ENCODE measurements around the gene GATB. TPM values are rescaled to one million over a fixed set of nuclear protein-coding genes. Genes with fewer than 3 reads are reported as not detected.

Gene GATB
- total RNA-seq, 1 donor from 2014 or later = 22.2 TPM

DNA sequence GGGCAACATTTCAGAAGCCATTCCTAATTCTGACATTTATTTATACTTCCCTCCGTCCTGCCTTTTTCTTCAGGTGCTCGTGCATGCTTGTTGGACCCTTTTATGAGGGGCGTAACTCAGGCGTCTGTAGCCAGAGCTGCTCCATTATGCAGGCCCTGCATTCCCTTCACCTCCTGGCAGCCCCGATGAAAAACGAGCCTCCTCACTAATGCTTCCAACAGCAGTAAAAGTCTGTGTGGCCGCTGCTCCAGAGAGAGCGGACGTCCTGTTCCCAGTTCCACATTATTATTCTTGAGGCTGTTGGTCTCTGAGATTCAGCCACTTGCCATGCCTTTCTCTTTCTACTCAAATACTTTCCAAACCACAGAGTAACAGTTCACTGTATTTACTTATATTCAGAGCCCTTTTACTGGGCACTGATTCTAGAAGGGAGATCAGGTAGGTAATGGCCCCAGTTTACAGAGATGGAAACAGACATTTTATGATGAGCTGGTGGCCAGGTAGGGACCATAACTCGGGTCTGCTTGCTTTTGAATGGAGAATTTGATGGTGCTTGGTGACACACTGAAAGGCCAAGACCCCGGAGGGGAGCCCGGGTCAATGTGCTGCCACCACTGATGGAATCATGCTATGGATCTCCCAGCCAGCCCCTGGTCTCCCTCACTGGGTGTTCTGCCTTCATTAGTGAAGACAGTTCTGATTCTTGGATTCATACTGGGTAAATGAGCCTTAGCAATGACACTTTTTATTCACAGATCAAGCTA lies 101.0 kb downstream of the GATB start:
- no peak for DNase-seq (ENCODE audit: extremely low read depth, low read depth, low spot score)

GRCh38 chr4:151658959-151659600 lies 101.7 kb downstream of the GATB start:
- peak; percentile 44 for DNase-seq (ENCODE audit: extremely low read depth, low read depth, low spot score)

- DNase-seq (ENCODE audit: extremely low read depth, low read depth, low spot score) = no peak
These were observed 102.9 kb downstream of the GATB start for GRCh38 chr4:151657896-151658295.

DNA sequence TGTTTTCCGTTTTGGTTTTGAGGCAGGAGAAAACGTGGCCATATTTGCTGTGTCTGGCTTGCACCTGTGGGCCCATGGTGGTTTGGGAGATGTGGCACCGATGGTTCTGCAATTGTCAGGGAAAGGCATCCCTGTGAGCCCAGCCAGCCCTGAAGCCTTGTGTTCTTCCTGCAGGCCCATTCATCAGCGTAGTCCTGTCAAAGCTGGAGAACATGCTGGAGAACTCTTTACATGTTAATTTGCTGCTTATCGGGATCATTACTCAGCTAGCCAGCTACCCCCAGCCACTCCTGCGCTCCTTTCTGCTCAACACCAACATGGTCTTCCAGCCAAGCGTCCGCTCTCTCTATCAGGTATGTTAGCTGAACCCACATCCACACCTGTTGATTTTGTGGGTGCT lies 104.7 kb downstream of the GATB start:
- DNase-seq (ENCODE audit: extremely low read depth, low read depth, low spot score) = no peak

DNA sequence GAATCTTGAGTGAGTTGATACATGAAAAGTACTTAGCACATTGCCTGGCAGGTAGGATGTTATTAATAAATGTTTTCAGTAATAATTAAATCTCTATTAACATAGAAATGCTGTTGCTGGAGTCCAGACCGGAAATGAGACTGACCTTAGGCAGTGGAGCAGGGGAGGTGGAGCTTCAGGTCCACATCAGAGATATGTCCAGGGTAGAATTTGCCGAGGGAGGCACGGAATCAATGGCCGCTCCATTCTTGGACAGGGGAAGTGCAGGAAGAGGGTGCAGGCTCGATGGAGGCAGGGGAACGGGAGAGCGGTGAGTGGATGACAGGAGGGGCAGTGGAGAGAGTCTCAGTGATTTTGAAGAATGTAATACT lies 107.3 kb downstream of the GATB start:
- no peak for DNase-seq (ENCODE audit: extremely low read depth, low read depth, low spot score)

DNA sequence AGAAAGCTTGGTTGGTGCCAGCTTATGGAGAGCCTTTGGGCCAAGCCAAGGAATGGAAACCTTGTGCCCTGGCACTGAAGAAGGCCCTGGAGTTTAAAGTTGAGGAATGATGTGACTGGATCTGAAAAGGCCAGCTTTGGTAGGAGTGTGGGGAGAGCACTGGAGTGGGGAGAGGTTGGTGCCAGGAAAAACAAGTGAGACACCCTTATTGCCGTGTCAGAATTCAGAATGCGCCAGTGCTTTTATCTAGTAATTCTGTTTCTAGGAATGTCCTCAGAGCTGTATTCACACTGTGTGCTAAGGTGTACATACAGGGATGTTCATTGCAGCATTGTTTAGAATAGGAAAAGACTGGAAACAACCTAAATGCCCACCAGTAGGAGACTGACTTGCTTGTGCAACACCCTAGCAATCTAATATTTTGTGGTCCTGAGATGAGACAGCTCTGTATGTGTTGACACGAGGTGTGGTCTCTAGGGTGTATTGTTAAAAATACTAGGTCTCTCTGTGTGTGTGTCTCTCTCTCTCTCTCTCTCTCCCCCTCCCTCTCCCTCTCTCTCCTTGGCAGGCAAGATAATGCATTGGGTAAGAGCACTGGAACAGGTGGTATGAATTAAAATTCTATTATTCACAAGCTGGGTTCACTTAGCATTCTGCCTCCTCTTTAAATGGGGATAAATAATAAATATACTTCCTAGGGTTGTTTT lies 107.8 kb downstream of the GATB start:
- DNase-seq (ENCODE audit: extremely low read depth, low read depth, low spot score) = no peak

- no peak for DNase-seq (ENCODE audit: extremely low read depth, low read depth, low spot score)
These were observed 109.3 kb downstream of the GATB start for GRCh38 chr4:151651496-151651895.

DNA sequence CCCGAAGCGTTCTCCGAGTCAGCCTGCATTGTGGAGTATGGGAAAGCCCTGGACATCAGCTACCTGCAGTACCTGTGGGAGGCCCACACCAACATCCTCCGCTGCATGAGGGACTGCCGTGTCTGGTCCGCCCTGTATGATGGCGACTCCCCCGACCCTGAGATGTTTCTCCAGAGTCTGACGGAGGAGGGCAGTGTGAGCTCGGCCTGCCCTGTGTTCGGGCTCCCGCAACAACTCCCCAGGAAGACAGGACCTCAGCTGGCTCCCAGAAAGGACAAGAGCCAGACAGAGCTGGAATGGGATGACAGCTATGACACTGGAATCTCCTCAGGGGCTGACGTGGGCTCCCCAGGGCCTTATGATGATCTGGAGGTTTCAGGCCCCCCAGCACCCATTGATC lies 111.3 kb downstream of the GATB start:
- no peak for DNase-seq (ENCODE audit: extremely low read depth, low read depth, low spot score)

- DNase-seq (ENCODE audit: extremely low read depth, low read depth, low spot score) = no peak
These were observed 114.5 kb downstream of the GATB start for GRCh38 chr4:151646322-151646721.

DNA sequence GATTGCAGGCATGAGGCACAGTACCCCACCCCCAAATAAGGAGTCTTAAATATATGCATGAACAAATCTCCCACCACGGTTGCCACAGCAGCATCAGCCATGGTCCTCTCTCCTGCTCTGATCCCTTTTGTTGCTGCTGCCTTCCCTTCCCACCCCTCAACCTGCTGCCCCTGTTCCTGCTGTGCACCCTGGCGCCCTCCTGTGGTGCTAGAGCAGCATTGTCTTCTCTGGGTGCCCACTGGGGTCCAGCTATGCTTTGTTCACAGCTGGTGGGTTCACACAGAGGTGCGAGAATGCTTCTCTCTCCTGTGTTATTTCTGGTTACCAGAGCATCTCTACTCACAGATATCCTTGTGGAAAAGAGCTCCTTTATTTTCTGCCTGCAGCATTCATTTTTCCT lies 116.2 kb downstream of the GATB start:
- no peak for DNase-seq (ENCODE audit: extremely low read depth, low read depth, low spot score)

DNA sequence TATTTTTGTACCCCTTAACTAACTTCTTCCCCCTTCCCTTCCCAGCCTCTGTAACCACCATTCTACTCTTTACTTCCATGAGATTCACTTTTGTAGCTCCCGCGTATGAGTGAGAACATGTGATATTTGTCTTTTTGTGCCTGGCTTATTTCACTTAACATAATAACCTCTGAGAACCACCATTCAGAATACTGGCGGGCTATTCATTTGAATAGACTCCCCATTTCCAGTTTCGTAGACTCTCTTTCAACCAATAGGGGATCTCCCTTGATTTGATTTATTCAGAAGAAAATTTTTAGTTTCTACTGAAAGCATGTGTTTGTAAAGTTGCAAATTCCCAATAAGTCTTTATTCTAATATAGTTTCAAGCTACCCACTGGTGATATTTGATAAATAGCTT lies 117.2 kb downstream of the GATB start:
- DNase-seq (ENCODE audit: extremely low read depth, low read depth, low spot score) = no peak

DNA sequence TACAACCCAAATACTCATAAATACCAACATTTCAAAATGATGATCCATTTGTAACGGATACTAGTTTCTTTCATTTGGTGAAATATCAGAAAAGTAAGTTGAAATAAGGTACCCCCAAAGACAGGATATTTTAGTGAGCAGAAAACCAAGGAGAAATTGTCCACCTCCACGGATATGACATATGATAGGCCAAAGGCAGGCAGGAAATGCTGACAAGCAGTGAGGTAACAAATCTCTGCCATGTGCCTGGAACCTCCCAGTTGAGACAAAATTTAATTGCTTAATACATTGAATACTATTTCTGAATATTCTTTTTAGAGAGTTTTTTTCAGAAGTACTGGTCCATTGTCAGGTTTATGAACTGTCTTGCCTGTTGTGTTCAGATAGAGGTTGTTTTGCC lies 118.8 kb downstream of the GATB start:
- DNase-seq (ENCODE audit: extremely low read depth, low read depth, low spot score) = no peak

DNA sequence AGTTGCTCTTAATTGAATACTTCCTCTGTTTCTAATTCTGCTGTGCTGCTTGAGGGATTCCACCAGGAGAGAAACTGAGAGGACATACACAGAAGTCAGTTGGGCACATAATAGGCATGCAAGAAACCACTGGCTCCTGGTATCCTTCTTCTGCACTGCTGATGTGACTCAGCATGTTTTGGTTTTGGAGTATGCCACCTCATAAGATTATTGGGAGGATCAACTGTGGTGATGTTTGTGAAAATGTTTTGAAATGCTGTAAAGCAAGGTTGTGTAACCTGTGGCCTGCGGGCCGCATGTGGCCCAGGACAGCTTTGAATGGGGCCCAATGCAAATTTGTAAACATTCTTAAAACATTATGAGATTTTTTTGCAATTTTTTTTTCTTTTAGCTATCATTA lies 119.6 kb downstream of the GATB start:
- no peak for DNase-seq (ENCODE audit: extremely low read depth, low read depth, low spot score)

DNA sequence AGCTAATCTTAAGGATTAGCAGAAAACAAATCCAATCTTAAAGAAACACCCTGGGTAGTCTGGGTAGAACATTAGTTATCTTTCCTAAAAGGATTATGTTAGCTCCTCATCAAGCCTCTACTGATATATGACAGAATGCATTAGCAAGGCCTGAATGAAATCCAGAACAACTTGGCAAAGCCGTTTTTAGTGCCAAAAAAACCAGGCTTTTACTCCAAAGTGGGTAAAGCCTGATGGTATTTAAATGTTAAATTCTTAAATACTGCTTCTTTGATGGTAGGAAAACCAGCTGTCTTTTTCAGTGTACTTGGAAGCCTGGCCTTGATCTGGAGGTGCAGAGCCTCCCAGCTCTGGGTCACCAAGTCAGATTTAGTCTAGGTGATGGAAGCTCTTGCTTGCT lies 120.4 kb downstream of the GATB start:
- DNase-seq (ENCODE audit: extremely low read depth, low read depth, low spot score) = no peak

DNA sequence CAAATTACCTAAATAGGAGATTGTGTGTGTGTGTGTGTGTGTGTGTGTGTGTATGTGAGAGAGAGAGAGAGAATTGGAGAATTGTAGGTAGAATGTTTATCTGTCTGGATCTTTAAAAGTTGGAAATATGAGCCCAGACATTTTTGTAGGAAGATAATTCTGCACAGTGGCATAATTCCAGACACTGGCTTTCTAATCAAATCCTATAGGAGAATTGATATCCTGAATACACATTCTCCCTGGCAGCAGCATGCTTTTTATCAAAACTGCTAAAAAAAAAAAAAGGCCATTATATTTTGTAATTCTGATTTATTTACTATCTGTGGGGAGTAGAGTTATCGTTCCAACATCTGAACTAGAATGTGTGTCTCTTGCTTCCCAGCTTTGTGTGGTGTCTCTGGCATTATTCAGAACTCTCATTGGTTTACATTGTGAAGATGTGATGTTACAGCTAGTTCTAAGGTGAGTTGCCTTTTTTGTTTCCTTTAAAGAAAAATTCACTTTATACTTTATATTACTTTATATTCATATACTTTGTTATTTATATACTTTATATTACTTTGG lies 122.4 kb downstream of the GATB start:
- no peak for DNase-seq (ENCODE audit: extremely low read depth, low read depth, low spot score)

- no peak for DNase-seq (ENCODE audit: extremely low read depth, low read depth, low spot score)
These were observed 129.5 kb downstream of the GATB start for GRCh38 chr4:151631349-151631748.

- DNase-seq (ENCODE audit: extremely low read depth, low read depth, low spot score) = no peak
These were observed 131.6 kb downstream of the GATB start for GRCh38 chr4:151629097-151629783.

DNA sequence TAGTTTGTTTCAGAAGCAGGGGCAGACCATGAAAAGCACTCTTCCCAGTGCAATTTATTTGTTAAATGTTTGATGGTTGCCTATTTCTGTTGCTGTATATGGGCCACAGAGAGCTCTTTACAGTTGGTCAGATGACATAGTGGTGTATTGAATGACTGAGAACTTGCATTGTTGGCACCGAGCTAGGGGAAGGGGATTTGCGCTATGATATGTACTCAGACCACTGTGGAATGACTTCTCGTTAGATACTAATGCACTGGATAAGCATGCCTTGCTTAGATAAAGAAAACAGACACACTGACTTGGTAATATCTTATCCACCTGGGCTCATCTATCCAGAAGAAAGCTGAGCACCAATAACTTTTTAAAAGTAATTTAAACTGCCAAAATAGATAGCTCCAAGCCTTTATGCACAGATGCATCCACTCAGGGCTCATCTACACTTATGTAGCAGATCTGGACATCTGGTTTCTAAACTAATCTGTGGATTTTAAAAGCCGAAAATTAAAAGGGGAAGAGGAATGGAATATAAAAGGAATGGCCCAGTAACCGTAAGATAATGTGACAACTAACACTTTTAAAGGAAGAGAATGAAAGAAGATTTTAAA lies 132.7 kb downstream of the GATB start:
- no peak for DNase-seq (ENCODE audit: extremely low read depth, low read depth, low spot score)

GRCh38 chr4:151627491-151627890 lies 133.3 kb downstream of the GATB start:
- DNase-seq (ENCODE audit: extremely low read depth, low read depth, low spot score) = no peak

DNA sequence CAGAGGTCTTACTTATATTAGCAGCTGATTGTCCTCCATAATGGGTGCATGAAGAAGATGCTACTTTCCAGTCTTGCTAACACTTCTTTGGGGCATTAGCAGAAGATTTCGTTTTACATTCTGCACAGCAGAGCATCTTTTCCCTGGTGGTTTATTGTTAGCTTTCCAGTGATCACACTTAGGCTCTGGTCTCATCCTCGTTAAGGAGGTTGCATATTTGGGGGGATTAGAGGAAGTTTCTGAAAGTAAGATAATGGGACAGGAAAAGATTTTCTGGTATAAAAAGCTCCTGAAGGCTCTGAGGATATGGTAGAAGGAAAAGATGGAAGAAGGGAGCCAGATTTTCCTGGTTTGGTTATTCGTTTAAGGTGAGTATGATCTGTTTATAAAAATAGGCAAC lies 134.1 kb downstream of the GATB start:
- DNase-seq (ENCODE audit: extremely low read depth, low read depth, low spot score) = no peak

- no peak for DNase-seq (ENCODE audit: extremely low read depth, low read depth, low spot score)
These were observed 134.6 kb downstream of the GATB start for GRCh38 chr4:151626228-151626627.

Data from glomerular endothelial cell (primary cell).